Transverse colon (tissue), 4 donors: Measurements from ENCODE around the gene TRIM27.

Source experiments
- EP300 ChIP-seq: sonication (generic); formaldehyde crosslinking; IDR thresholded peaks from one replicate; pipeline ENCODE4 v1.6.1; 2017; ENCODE audit warnings: antibody characterized with exemption, low read depth
- POLR2A ChIP-seq: fragments of 450-650 bp; IDR thresholded peaks from one replicate; pipeline ENCODE4 v1.6.1; 2016; ENCODE audit warnings: antibody characterized with exemption, mild to moderate bottlenecking, moderate library complexity
- POLR2AphosphoS5 ChIP-seq, 3 donors: sonication (generic); formaldehyde crosslinking; IDR thresholded peaks; one replicate each; pipeline ENCODE4 v1.6.1; 2016; ENCODE audit warnings: antibody characterized with exemption in 3 of 3
- TF ChIP-seq, protein P1 (sequence below), 5 experiments: fragments of 200-600 bp in 3 of 5; fragments of 450-650 bp in 2 of 5; sonication (generic) in 3 of 5; IDR thresholded peaks; 1 replicate in 2 of 5; 2 replicates in 3 of 5; pipeline ENCODE4 v1.5.1; 2016 to 2017; ENCODE audit warnings: antibody characterized with exemption in 5 of 5, inconsistent platforms in 3 of 5, mild to moderate bottlenecking in 2 of 5, moderate library complexity in 1 of 5

DNA sequence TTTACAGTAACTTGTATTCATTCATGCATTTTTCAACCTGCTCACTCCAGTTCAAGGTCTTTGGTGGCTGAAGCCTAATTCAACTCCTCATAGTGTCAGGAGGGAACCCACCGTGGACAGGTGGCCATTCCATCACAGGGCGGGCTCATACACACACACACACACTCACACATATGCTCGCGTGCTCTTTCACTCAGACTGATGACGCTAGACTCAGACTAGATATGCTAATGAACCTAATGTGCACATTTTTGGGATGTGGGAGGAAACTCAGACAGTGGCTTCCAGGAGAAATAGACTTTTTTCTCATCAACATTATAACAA lies 56.7 kb downstream of the TRIM27 start:
- TF ChIP-seq, protein P1, sequence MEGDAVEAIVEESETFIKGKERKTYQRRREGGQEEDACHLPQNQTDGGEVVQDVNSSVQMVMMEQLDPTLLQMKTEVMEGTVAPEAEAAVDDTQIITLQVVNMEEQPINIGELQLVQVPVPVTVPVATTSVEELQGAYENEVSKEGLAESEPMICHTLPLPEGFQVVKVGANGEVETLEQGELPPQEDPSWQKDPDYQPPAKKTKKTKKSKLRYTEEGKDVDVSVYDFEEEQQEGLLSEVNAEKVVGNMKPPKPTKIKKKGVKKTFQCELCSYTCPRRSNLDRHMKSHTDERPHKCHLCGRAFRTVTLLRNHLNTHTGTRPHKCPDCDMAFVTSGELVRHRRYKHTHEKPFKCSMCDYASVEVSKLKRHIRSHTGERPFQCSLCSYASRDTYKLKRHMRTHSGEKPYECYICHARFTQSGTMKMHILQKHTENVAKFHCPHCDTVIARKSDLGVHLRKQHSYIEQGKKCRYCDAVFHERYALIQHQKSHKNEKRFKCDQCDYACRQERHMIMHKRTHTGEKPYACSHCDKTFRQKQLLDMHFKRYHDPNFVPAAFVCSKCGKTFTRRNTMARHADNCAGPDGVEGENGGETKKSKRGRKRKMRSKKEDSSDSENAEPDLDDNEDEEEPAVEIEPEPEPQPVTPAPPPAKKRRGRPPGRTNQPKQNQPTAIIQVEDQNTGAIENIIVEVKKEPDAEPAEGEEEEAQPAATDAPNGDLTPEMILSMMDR (IDR thresholded peaks at IDR 0.05) = no peak
- TF ChIP-seq POLR2AphosphoS5 (IDR thresholded peaks at IDR 0.05) = no peak
- TF ChIP-seq EP300 = no peak
- TF ChIP-seq POLR2A = no peak
